Measurements from ENCODE around the gene ARL15.

Gene ARL15

DNA sequence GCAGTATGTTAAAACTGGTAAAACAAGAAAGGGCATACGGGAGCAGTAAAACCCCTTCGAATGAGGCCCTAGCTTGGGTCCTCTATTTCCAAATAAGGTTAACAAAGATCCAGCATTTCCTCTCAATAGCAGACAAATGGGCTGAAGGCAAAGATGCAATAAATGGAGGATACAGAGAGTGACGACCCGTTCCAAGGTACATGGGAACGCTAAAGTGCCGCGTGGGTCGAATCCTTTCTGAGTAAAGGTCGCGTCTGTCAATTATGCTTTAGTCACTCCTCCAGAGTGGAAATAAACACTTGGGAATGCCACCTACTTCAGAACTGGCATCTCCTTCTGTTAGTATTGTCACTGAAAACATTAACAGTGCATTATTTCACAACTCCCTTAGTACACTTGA, 24.7 kb downstream of the ARL15 start:
- no peak for DNase-seq (ENCODE audit: low read depth in 2 of 2)

DNA sequence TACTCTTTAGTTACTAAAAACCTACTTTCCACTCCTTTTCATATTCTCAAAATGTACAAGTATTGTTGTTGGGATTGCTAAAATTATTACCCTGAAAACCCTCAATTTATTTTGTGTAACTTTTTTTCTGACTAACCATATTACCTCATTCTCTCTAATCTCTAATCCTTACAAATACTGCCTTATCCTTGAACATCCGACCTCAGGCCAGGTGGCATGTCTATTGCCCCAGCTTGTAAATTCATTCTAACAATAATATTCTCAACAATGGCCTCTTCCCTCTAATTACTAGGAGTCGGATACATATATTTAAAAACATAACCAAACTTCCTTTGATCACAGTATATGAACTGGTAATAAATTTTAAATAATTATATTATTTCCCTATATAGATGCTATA, 25.8 kb downstream of the ARL15 start:
- DNase-seq (ENCODE audit: low read depth in 2 of 2), result no peak

DNA sequence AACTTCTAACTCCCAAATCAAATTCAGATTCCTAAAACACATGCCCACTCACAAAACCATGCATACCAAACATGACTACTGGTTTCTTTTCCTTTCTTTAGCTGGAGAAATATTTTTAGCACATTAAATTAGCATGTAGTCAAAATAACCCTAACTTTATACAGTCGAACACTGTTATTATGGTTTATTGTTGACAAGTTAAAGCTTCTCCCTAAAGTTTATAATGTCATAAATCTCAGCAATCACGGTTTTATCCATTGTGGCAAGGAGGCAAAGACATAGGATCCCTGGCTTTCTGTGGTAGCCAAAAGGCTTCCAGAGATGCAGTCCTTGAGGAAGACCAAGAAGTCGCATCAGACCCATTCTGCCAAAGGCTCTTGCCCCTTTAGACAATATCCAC, 27.5 kb downstream of the ARL15 start:
- DNase-seq (ENCODE audit: low read depth in 2 of 2), result no peak

DNA sequence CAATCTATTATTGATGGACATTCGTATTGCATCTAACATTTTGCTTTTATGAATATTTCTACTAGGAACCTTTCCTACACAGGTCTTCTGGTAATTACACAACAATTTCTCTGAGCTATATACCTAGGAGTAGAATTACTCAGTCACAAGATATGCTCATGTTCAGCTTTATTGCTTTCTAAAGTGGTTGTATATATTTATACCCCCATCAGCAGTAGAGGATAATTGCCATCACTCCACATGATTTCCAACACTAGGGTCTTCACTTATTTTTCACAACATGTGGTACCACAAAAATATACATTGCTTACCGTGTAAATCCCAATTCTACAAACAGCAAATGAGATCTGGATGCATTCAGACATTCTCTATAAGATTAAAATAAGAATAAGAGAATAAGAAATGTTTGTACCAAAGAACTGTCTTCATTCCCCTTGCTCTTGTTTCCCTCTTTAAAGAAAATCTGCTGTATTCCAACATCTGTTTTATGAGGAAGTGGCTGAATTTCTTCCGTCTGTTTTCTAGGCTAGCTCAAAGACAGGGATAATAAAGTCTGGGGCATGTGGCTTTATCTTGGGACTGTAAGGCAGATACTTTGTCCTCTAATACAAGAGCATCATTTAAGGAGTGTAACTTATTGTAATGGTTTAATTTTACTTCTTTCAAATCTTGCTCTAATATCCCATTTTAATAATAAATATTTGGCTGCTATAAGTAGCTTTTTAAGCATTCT, 28.2 kb downstream of the ARL15 start:
- no peak for DNase-seq (ENCODE audit: low read depth in 2 of 2)

DNA sequence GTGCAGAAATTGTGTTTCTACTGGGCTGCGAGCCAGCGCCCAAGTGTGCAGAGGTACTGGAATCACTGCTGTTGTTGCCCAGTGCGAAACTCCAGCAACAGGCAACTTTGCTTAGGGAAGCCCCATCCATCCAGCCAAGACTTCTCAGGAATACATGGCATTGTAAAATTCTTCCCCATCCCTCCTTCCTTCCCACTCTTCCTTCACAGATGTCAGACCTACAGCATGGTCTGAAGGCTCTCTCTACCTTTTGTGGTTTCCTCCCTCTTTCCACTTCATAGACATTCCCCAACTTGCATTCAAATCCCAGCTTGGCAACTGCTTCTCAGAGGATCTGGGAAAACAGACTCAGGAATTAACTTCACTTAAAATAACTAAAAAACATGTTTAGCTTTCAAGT, 30.4 kb downstream of the ARL15 start:
- DNase-seq (ENCODE audit: low read depth in 2 of 2), result no peak

DNA sequence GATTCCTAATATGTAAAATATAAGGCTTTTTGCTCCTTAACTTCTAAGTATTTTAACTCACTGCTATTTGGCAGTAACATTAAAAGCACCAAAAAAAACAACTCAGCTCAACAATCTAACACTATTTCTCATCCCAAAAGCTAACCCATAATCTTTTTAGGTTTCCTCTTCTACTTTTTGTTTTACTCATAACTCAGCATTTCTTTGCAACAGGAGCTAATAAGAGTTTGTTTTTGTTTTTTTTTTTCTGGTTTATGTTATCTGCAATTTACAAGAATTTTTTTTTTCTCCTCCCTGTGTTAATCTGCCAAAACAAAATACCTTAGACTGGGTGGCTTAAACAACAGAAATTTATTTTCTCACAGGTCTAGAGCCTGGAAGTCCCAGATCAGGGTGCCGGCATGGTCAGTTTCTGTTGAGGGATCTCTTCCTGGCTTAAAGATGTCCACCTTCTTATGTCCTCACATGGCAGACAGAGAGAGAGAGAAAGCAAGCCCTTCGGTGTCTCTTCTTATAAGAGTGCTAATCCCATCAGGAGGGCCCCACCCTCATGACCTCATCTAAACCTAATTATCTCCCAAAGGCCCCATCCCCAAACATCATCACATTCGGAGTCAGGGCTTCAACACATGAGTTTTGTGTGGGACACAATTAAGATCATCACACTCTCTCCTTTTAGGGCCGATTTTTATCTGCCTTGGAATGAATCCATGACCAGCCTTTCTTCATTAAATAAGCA, 31.2 kb downstream of the ARL15 start:
- DNase-seq (ENCODE audit: low read depth in 2 of 2), result no peak

DNA sequence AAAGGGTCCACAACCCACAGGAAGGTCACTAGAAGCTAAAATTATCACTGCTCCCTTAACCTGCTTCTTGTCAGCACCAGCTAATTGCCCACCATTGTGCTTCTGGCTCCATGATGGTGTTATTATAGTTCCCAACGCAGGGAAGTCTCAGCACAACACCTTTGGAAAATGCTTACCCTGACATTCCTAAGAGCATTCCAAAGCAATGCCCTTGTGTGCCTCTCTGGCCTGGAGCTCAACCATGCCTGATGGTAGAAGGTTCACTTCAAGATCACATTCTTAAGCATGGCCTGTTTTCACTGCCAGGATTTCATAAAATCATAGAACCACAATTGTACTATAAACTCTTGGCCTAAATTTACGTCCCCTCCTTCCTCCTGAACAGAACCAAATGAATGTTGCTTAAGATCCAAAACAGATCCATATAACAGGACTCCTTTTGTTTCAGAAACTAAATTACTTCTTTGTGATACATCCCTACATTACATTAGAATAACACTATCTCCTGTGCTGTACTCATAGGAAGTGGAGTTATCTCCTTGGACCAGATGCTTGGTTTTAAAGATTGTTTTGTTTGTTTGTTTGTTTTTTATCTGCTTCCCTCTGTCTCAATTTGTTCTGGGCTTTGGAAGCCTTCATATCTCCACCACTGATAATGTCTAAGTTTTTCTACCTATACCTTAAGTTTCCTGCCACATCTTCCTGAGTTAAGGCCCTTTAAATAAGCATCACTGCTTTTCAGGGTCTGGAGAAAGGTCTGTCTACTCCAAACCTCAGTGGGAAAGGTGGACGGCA, 32.1 kb downstream of the ARL15 start:
- no peak for DNase-seq (ENCODE audit: low read depth in 2 of 2)

DNA sequence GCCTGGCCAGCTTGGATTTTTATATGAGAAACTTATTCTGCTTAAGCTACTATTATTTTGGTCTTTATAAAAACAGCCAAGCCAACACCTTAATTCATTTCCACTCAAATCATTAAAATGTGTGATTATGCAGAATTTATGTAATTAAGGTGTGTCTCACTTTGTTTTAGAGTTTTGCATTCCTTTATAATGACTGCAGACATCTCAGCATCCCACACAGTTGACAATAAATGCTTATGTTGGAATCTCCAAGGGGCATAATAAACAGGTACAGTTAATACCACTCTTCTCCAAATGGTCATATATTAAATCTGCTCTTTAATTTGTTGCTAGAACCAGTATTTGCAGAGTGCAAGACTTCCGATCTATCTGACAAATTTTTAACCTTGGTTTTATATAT, 34.3 kb downstream of the ARL15 start:
- no peak for DNase-seq (ENCODE audit: low read depth in 2 of 2)

DNA sequence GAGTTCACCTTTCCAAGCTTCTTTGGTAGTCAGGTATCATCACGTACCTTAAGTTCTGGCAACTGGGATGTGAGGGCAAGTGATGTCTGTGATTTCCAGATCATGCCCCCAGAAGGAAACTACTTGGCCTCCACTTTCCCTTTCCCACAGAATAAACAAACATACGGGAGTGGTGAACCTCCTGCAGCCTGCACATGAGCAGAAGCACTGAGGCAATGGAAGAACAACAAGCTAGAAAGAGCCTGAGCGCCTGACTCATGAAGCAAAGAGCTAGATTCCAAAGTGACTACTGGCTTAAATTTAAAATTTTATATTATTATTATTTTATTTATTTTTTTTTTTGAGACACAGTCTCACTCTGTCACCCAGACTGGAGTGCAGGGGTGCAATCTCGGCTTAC, 35.0 kb downstream of the ARL15 start:
- DNase-seq (ENCODE audit: low read depth in 2 of 2), result no peak

DNA sequence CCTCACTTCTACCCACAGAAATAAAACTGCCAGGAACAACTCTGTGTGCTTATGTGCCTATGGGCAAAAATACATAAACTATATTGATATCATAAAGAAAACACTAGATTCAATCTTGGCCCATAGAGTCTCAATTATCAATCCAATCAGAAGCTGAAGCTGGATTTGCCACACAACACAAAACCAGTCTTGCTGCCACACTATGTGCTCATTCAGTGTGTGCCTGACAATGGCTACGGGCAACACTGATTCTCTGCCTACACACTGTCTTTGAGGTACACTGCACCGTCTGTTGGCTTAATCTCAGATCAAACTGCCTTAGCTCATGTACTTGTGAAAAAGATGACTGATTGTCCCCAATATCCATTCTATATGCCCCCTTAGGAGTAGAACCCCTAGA, 35.4 kb downstream of the ARL15 start:
- DNase-seq (ENCODE audit: low read depth in 2 of 2), result no peak

DNA sequence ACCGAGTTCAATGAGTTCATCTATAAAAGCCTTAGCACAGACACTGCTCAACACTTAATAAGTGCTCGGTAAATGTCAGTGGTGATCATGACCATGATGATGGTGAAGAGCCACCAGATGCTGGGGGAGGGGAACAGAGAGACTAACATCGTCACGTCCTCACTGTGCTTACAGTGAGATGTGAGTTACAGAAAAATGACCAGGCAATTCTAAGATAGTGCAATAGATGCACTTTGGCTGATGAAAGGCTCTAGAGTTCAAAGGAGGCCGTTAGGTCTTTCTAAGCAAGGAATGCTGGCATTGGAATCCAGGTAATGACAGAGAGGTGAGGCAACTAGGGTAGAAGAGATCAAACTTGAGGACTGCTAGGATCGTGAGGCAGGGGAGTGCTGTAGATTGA, 36.7 kb downstream of the ARL15 start:
- no peak for DNase-seq (ENCODE audit: low read depth in 2 of 2)

DNA sequence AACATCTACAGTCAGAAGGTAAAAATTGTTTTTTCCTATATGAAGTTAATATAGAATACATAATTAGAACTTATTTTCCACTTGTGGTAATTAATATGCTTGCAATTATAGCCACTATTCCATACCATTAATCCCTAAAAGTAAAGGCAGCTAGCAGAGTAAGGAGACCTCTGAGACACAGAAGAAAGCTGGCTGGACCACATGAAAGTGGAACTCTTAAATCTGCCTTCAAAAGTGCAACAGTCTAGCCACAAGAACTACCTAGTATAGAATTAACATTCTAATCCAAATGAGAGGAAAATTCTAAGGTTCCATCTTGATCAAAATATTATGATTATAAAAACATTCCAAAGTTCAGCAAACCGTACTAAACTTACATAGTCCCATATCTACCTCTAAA, 37.6 kb downstream of the ARL15 start:
- DNase-seq (ENCODE audit: low read depth in 2 of 2), result no peak

DNA sequence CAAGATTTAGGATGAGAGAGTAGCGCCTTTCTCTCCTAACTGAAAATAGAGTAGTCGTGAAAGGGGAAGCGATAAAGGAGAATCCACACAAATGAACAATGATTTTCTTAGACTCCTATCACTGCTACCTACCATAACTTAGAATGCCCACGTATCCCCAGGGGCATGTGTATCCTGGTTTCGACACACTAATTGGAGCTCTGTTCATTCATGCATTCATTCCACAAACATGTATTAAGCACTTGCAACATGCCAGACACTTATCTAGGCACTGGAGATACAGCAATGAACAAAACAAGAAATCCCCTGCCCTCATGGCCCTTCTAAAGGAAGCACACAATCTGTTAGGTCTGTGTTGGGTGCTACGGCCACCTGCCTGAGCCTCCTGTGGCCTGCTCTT, 40.0 kb downstream of the ARL15 start:
- no peak for DNase-seq (ENCODE audit: low read depth in 2 of 2)

DNA sequence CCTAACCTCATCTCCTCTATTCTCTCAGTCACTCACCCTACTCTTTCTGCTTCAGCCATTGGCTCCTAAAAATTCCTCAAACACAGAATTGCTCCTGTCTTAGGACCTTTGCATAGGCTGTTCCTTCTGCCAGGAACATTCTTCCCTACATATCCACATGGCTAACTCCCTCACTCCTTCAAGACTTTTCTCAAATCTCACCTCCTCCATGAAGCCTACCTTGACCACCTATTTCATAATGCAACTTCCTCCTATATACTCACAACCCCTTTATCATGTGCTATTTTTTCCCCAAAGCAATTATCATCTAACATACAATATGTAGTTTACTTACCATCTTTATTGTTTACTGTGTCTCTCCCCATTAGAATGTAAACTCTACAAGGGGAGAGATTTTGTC, 45.8 kb downstream of the ARL15 start:
- DNase-seq (ENCODE audit: low read depth in 2 of 2), result no peak

DNA sequence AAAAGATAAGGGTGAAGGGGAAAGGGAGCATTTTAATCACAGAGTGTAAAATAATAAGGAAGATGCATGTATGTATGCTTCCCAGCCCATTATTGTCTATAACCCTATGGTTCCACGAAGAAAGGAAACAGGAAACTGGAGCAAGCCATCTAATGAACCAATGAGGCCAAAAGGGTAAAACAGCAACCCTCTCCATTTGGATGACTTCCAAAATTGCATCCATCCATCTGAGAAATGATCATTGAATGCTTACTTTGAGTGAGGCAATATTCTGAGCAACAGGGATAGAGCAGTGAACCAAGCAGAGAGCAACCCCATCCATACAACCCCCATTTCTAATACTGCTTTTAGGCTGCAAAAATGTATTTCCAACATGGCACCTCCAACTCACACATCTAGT, 46.9 kb downstream of the ARL15 start:
- DNase-seq (ENCODE audit: low read depth in 2 of 2), result no peak

DNA sequence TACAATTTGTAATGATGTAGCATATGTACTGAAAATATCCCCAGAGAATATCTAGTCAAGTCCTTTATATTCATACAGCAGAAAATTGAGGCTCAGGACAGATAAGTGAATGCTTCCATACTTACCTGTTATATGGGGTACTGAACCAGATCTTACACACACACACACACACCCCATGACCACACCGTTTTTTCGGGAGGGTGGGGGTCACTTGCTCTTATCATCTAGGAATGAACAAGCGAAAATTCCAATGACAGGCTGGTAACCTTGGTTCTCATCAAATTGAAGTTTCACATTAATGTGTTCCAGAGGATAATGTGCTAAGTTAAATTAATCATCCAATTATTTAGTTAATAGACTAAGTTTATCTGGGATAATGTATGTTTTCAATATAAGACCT, 48.8 kb downstream of the ARL15 start:
- no peak for DNase-seq (ENCODE audit: low read depth in 2 of 2)

DNA sequence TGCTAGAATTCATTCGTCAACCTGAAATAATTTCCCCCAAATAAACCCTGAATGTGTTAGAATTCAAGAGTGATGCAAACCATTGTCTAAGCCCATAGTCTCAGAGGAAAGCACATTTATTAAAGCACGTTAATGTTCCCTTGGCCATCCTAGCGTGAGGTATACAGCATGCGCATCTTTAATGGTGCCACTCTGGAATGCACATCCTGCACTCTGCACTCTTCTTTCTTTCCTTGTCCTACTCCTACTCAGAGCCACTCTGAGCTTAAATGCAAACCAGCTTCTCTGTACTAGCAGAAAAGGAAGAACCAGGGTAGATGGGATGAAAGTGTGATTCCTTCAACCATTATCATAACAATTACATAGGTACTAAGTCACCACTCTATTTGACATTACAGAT, 50.4 kb downstream of the ARL15 start:
- DNase-seq (ENCODE audit: low read depth in 2 of 2), result no peak

DNA sequence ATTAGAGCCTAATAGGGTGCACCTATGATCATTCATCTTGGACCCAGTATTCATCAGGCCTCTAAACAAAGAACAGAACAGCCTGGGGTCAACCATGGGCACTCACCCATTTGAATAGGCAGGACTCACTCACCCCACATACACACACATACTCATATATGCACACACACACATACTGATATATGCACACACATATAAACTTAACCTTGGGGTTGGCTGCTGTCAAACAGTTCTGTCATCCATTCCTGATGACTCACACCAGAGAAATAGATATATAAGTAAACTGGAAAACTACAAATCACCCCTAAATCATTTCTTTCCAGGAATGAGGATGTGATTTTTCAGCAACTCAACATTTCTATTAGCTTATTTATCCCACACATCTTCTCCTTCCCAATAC, 51.3 kb downstream of the ARL15 start:
- no peak for DNase-seq (ENCODE audit: low read depth in 2 of 2)

DNA sequence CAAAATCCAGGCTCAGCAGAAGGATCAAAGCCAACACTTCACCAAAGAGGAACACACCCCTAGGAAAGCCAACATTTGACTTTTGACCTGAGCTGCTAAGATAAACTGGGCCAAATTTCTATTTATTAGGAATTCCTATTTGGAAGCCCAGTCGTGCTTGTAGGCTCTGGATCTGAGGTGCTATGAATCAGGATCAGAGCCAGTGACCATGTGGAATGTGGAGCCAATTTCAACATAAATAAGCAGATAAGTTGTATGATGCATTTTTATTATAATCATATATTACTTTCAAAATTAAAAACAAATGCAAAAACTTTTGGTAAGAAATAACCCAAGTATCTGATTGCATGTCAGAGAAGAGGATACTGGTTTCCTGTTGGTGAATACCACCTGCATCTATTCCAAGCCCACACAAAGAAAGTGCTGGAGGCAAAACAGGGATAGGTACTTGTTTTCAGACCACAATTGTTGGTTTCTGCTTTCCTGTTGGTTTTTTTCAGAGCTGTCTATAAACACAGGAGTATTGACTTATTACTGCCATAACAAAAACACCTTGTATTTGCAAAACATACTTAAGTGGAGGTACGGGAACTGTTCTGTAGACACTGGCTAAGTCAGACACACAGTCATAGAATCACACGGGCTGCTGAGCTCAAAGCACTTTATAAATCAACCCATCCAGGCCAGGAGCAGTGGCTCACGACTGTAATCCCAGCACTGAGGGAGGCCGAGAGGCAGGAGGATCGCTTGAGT, 52.8 kb downstream of the ARL15 start:
- DNase-seq (ENCODE audit: low read depth in 2 of 2), result no peak

DNA sequence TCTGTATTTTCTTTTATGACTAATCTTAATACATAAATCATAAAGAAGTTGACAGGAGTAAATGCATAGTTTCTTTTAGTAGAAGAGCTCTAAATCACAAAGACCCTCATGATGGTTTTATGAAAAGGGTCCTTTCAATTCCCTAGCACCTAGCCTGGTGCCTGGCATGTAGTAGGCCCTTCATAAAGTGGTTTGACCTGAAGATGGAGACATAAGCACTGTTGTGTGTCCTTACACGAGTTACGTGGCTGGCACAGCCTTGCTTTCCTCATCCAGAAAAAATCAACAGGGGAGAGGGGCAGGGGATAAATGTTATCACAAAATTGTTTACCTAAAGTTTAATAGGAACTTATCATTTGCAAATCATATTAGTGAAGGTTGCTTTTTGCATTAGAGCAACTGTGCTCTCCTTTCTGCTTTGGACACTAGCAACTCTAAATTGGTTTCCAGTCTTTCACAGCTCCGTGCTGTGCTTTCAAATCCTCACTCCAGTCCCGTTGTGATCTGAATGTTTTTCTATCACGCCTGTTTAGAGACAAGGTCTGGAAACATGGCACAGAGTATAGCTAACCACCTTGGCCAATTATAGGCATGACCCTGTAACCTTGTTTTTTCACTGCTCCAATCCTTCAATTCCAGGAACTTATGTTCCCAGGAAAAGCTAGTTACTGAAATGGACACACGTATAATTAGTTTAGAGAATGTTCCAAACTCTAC, 55.7 kb downstream of the ARL15 start:
- no peak for DNase-seq (ENCODE audit: low read depth in 2 of 2)

DNA sequence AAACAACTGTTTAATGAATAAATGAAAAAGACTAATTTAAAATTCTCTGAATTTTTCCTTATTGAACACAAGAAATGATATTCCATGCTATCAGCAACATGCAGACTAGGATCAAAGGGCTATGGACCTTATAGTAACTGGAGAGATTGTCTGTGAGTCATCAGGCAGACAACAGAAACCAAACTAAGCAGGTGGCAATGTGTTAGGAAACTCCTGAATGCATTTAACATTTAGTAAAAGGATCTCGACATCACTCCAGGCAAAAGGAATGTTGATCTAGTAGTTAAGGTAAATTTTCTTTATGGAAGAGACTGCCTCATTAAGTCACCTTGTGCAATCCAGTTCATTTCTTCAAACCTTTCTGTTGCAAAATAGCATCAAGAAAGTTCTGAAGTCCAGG, 58.4 kb downstream of the ARL15 start:
- no peak for DNase-seq (ENCODE audit: low read depth in 2 of 2)

All from activated CD8-positive, alpha-beta memory T cell treated with anti-CD3 and anti-CD28 coated beads for 4 hours (primary cell).